Measurements from ENCODE around the gene RAP1A.

RAP1A gene

GRCh38 chr1:111723871-111724270 lies 104.3 kb downstream of the RAP1A start:
- in situ Hi-C loops (cut with HindIII; ENCODE audit: low sequenced_read_pairs): no loop called here
- DNase-seq (ENCODE audit: low read depth): no peak
- TF ChIP-seq CTCF (IDR thresholded peaks at IDR 0.05; ENCODE audit: low read depth, low read length, missing control alignments): no peak
- no peak overlapping the region for H3K4me3 ChIP-seq (ENCODE audit: low read depth, low read length)

- no peak for DNase-seq (ENCODE audit: low read depth)
- no peak for TF ChIP-seq CTCF (IDR thresholded peaks at IDR 0.05; ENCODE audit: low read depth, low read length, missing control alignments)
- in situ Hi-C loops (cut with HindIII; ENCODE audit: low sequenced_read_pairs): no loop called here
These were observed 105.6 kb downstream of the RAP1A start for GRCh38 chr1:111725192-111725591.

GRCh38 chr1:111727056-111727455 lies 107.5 kb downstream of the RAP1A start:
- no peak overlapping the region for H3K4me3 ChIP-seq (ENCODE audit: low read depth, low read length)
- in situ Hi-C loops (cut with HindIII; ENCODE audit: low sequenced_read_pairs): no loop called here
- no peak for DNase-seq (ENCODE audit: low read depth)
- no peak for TF ChIP-seq CTCF (IDR thresholded peaks at IDR 0.05; ENCODE audit: low read depth, low read length, missing control alignments)

More at GRCh38 chr1:111725192-111725591, 105.6 kb downstream of the RAP1A start:
- H3K4me3 ChIP-seq (ENCODE audit: low read depth, low read length): no peak overlapping the region

GRCh38 chr1:111729271-111729921 lies 109.8 kb downstream of the RAP1A start:
- no peak overlapping the region for H3K4me3 ChIP-seq (ENCODE audit: low read depth, low read length)
- no peak for TF ChIP-seq CTCF (IDR thresholded peaks at IDR 0.05; ENCODE audit: low read depth, low read length, missing control alignments)
- DNase-seq (ENCODE audit: low read depth): no peak
- in situ Hi-C loops (cut with HindIII; ENCODE audit: low sequenced_read_pairs): no loop called here

GRCh38 chr1:111729946-111730681 lies 110.5 kb downstream of the RAP1A start:
- DNase-seq (ENCODE audit: low read depth): no peak
- in situ Hi-C loops (cut with HindIII; ENCODE audit: low sequenced_read_pairs): loop anchor here (5.0 kb wide), 1 partner anchor 38 kb away; no protein-coding TSS in a partner anchor
- TF ChIP-seq CTCF (IDR thresholded peaks at IDR 0.05; ENCODE audit: low read depth, low read length, missing control alignments): no peak
- no peak overlapping the region for H3K4me3 ChIP-seq (ENCODE audit: low read depth, low read length)

- in situ Hi-C loops (cut with HindIII; ENCODE audit: low sequenced_read_pairs): loop anchor here (5.0 kb wide), 1 partner anchor 38 kb away; no protein-coding TSS in a partner anchor
- H3K4me3 ChIP-seq (ENCODE audit: low read depth, low read length): no peak overlapping the region
- no peak for DNase-seq (ENCODE audit: low read depth)
- TF ChIP-seq CTCF (IDR thresholded peaks at IDR 0.05; ENCODE audit: low read depth, low read length, missing control alignments): no peak
These were observed 111.1 kb downstream of the RAP1A start for GRCh38 chr1:111730706-111731105.
